Motor neuron (in vitro differentiated cells): ENCODE results near the gene SUSD6. TPM values are rescaled to one million over a fixed set of nuclear protein-coding genes. Genes with fewer than 3 reads are reported as not detected.

Source experiments
- total RNA-seq, 8 experiments: library from RNA; unstranded; fragments of 300-600 nt; gene quantifications; 2 replicates each; pipeline versions ENCODE4 v1.2.3 to v1.2.4, GENCODE V29; 2022

The SUSD6 gene
- total RNA-seq, 8 experiments from 2014 or later, result 6.5 to 36.3 (median 12.2) TPM

Other genes with a start within 250 kb of the SUSD6 start
- 100 to 1,000 TPM; 234 to 490 (median 320) TPM for gene ERH, start 213.3 kb upstream of the SUSD6 start, total RNA-seq
- 100 to 1,000 TPM in 2 of 8 experiments, 10 to 100 TPM in 6; 46.5 to 107 (median 65.0) TPM for gene SLC39A9, start 212.9 kb upstream of the SUSD6 start, total RNA-seq
- 1 to 10 TPM in 1 of 8 experiments, under 1 TPM in 7; 0.13 to 1.2 (median 0.42) TPM for gene PLEKHD1, start 126.9 kb upstream of the SUSD6 start, total RNA-seq
- 1 to 10 TPM in 5 of 8 experiments, under 1 TPM in 2, not detected in 1; 0.24 to 4.3 (median 3.5) TPM for gene CCDC177, start 36.7 kb upstream of the SUSD6 start, total RNA-seq
- 100 to 1,000 TPM; 209 to 477 (median 389) TPM for gene SRSF5, start 155.5 kb downstream of the SUSD6 start, total RNA-seq
- 1 to 10 TPM in 4 of 8 experiments, under 1 TPM in 4; 0.82 to 2.8 (median 0.98) TPM for gene SLC10A1, start 185.6 kb downstream of the SUSD6 start, total RNA-seq